Astrocyte of the spinal cord (primary cell): Measurements from ENCODE around the gene DAW1.

Experiments used
- DNase-seq: peaks from one replicate; pipeline ENCODE4 v3.0.0; 2011; ENCODE audit warnings: low read depth, low spot score
- H3K4me3 ChIP-seq: 2 replicates; pipeline ENCODE4 v1.5.1; 2011; ENCODE audit warnings: low read depth, mild to moderate bottlenecking, low read length, moderate library complexity
- in situ Hi-C: cut with HindIII; loops from 2 replicates; pipeline ENCODE4 v1.10.0; 2017; ENCODE audit warnings: low sequenced_read_pairs
- TF ChIP-seq, protein P1 (sequence below): IDR thresholded peaks from 2 replicates; pipeline ENCODE4 v1.5.1; 2012; ENCODE audit warnings: low read depth, mild to moderate bottlenecking, low read length, inconsistent platforms

DAW1 gene

DNA sequence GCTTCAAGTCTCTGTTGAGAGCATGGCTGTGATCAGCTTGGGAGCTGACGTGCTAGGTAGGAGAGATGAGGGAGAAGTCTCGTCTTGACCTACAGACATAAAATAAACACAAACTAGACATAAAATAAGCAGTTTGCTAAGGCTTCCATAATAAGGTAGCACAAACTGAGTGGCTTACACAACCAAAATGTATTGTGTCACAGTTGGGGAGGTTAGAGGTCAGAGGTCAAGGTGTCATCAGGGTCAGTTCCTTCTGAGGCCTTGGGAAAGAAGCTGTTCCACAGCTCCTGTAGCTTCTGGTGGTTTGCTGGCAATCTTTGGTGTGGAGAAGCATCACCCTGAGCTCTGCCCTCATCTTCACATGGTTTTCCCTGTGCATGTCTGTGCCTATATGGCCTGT is 20.2 kb downstream of the DAW1 start:
- no peak overlapping the region for H3K4me3 ChIP-seq
- DNase-seq, result no peak
- in situ Hi-C loops, result no loop called here
- TF ChIP-seq, protein P1, sequence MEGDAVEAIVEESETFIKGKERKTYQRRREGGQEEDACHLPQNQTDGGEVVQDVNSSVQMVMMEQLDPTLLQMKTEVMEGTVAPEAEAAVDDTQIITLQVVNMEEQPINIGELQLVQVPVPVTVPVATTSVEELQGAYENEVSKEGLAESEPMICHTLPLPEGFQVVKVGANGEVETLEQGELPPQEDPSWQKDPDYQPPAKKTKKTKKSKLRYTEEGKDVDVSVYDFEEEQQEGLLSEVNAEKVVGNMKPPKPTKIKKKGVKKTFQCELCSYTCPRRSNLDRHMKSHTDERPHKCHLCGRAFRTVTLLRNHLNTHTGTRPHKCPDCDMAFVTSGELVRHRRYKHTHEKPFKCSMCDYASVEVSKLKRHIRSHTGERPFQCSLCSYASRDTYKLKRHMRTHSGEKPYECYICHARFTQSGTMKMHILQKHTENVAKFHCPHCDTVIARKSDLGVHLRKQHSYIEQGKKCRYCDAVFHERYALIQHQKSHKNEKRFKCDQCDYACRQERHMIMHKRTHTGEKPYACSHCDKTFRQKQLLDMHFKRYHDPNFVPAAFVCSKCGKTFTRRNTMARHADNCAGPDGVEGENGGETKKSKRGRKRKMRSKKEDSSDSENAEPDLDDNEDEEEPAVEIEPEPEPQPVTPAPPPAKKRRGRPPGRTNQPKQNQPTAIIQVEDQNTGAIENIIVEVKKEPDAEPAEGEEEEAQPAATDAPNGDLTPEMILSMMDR, result no peak

DNA sequence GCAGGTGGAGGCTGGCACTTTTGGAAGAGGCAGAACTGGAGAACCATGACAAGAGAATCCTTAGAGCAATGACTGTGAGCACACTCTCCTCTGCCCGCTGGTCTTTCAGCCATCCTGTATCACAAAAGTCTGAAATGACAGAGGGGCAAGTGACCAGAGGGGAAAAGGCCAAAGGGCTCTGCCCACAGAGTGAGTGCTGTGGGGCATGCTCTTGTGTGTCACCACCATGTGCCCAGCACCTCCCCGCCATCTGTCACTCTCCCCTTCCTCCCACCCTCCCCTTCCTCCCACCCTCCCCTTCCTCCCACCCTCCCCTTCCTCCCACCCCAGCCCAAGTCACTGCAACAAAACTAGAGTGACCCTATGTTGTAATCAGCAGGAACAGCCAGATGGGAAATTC is 31.9 kb downstream of the DAW1 start:
- DNase-seq, result no peak
- in situ Hi-C loops, result no loop called here
- no peak overlapping the region for H3K4me3 ChIP-seq
- TF ChIP-seq, protein P1, result no peak

DNA sequence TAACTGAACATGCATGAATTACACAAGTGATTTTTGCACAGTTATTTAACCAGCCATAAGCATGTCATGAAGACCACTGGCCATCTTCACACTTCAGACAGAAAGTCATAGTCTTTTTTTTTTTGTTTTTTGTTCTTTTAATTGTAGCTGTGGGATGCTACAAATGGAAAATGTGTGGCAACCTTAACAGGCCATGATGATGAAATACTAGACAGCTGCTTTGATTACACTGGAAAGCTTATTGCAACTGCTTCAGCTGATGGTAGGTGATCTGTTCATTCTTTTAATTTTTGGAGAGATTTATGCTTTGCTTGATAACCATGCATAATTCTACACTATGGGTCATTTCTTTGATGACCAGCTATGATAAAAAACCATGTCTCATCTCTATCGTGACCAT is 35.6 kb downstream of the DAW1 start:
- in situ Hi-C loops, result no loop called here

DNA sequence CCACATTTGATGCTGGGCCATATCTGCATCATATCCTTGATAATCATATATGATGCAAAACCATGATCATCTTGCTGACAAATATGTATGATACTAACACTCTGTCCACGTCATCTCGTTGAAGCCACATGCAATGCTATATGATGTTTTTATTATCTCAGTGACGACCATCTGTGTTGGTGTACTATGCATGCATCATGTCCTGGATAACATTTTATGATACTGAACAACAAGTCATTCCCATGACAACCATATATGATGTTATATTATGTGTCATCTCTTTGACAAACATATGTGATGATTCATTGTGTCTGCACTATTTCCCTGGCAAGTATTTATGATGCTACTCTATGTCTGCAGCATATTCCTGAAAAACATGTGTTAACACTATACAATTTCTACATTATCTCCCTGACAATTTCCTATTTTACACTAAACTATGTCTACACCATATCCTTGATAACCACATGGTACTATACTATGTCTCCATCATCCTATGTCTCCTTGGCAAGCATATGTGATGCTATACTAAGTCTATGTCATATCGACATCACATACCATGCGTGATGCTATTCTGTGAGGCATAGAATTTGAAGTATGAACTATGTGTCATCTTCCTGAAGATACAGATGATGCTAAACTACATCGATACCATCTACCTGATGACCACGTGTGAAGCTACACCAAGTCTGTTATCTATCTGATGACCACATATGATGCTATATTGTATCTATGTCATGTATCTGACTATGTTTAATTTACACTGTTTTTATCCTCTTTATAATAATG is 37.0 kb downstream of the DAW1 start:
- TF ChIP-seq, protein P1, result no peak
- in situ Hi-C loops, result no loop called here
- peak; percentile 11 for DNase-seq
- H3K4me3 ChIP-seq, result no peak overlapping the region

More for the DNA sequence above, 35.6 kb downstream of the DAW1 start:
- DNase-seq, result no peak
- H3K4me3 ChIP-seq, result no peak overlapping the region
- TF ChIP-seq, protein P1, result no peak

DNA sequence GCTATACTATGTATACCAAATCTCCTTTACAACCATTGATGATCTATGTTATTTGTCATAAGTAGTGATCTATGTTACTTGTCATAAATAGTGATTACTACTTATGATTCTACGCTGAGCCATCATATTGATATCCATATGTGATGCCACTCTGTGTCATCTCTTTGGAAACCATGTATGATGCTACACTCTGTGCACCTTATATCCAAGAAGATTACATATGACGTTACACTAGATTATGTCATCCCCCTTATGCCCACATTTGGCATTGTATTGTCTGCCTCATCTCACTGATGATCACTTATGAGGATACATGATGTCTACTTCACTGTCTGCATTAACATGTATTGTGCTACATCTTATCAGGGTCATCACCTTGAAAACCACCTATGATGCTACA is 42.9 kb downstream of the DAW1 start:
- TF ChIP-seq, protein P1, result no peak
- no peak overlapping the region for H3K4me3 ChIP-seq
- in situ Hi-C loops, result no loop called here
- DNase-seq, result no peak

DNA sequence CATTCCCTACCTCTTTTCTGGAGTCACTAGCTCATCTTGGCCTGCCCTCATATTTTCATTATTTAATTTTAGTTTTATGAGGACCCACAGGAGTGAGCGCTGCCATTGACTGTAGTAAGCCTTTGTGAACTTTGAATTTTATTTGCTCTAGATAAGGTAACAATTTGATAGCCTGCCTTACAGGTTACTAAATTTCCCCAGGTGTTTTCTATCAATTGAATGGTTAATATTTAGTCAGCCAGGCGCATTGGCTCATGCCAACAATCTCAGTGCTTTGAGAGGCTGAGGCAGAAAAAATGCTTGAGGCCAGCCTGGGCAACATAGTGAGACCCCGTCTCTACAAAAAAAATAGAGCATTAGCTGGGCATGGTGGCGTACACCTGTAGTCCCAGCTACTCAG is 50.2 kb downstream of the DAW1 start:
- in situ Hi-C loops, result no loop called here

More for the DNA sequence above, 50.2 kb downstream of the DAW1 start:
- no peak overlapping the region for H3K4me3 ChIP-seq
- DNase-seq, result no peak
- TF ChIP-seq, protein P1, result no peak
